Inferior parietal cortex (tissue), 1 donor: ENCODE data around the gene SLC5A12.
"Not testable (repeated sequence)": the region's sequence is repeated elsewhere in the genome, so short reads cannot be mapped to it uniquely, and the experiment has no call there.

Experiments
- DNase-seq: peaks from one replicate; pipeline ENCODE4 v3.0.0-alpha.2; 2016; ENCODE audit errors: extremely low spot score

SLC5A12 gene

GRCh38 chr11:26651916-26652315, 69.9 kb downstream of the SLC5A12 start:
- DNase-seq, result no peak

GRCh38 chr11:26649884-26650283, 72.0 kb downstream of the SLC5A12 start:
- DNase-seq, result peak; percentile 78

GRCh38 chr11:26643314-26643713, 78.5 kb downstream of the SLC5A12 start:
- not testable (repeated sequence) for DNase-seq

- DNase-seq, result no peak
These were observed 89.1 kb downstream of the SLC5A12 start for GRCh38 chr11:26632691-26633159.

- DNase-seq, result no peak
These were observed 95.5 kb downstream of the SLC5A12 start for GRCh38 chr11:26626346-26626745.

GRCh38 chr11:26623076-26623659, 98.7 kb downstream of the SLC5A12 start:
- DNase-seq, result no peak

- no peak for DNase-seq
These were observed 99.7 kb downstream of the SLC5A12 start for GRCh38 chr11:26622181-26622580.

- no peak for DNase-seq
These were observed 100.7 kb downstream of the SLC5A12 start for GRCh38 chr11:26621132-26621531.

GRCh38 chr11:26620282-26621045, 101.4 kb downstream of the SLC5A12 start:
- DNase-seq, result no peak

- no peak for DNase-seq
These were observed 103.4 kb downstream of the SLC5A12 start for GRCh38 chr11:26618441-26618840.
